GM19397 (cell line): ENCODE data around the gene OR7C1.
"Not testable (repeated sequence)": the region's sequence is repeated elsewhere in the genome, so short reads cannot be mapped to it uniquely, and the experiment has no call there.

Experiments
- ATAC-seq: cut with Tn5 transposase; IDR thresholded peaks from one replicate; pipeline ENCODE4 v1.9.1; 2021; ENCODE audit warnings: mild to moderate bottlenecking, moderate library complexity; ENCODE audit not compliant: unreplicated experiment

OR7C1 gene

GRCh38 chr19:14768001-14768400 lies 67.0 kb downstream of the OR7C1 start:
- no peak for ATAC-seq

GRCh38 chr19:14767466-14767971 lies 67.5 kb downstream of the OR7C1 start:
- ATAC-seq: no peak

GRCh38 chr19:14765841-14766240 lies 69.1 kb downstream of the OR7C1 start:
- ATAC-seq: not testable (repeated sequence)

GRCh38 chr19:14765403-14765802 lies 69.6 kb downstream of the OR7C1 start:
- ATAC-seq: not testable (repeated sequence)

GRCh38 chr19:14764401-14764800 lies 70.6 kb downstream of the OR7C1 start:
- ATAC-seq: no peak

GRCh38 chr19:14763497-14764145 lies 71.4 kb downstream of the OR7C1 start:
- no peak for ATAC-seq

GRCh38 chr19:14762111-14762510 lies 72.9 kb downstream of the OR7C1 start:
- no peak for ATAC-seq

- ATAC-seq: no peak
Observed at GRCh38 chr19:14761607-14762006, 73.4 kb downstream of the OR7C1 start.

GRCh38 chr19:14758816-14759215 lies 76.2 kb downstream of the OR7C1 start:
- ATAC-seq: no peak

- no peak for ATAC-seq
Observed at GRCh38 chr19:14748601-14749000, 86.4 kb downstream of the OR7C1 start.
